Thyroid gland (tissue), 4 donors: ENCODE data around the gene PRSS36. TPM values are rescaled to one million over a fixed set of nuclear protein-coding genes. Genes with fewer than 3 reads are reported as not detected.

Experiments used
- DNase-seq, 2 donors: peaks; one replicate each; pipeline ENCODE4 v3.0.0-alpha.2; 2019
- H3K27ac ChIP-seq, 3 donors: fragments of 200-600 bp; sonication (generic); 1 replicate in 2 of 3; 2 replicates in 1 of 3; pipeline ENCODE4 v1.5.1; 2016 to 2019; ENCODE audit warnings: mild to moderate bottlenecking in 1 of 3, moderate library complexity in 1 of 3
- H3K27me3 ChIP-seq: fragments of 200-600 bp; sonication (generic); one replicate; pipeline ENCODE4 v1.5.1; 2019
- H3K36me3 ChIP-seq, 2 donors: fragments of 200-600 bp; sonication (generic); one replicate each; pipeline ENCODE4 v1.5.1; 2016 to 2019
- H3K4me1 ChIP-seq, 2 donors: fragments of 200-600 bp; sonication (generic); one replicate each; pipeline ENCODE4 v1.5.1; 2017 to 2019
- H3K4me3 ChIP-seq, 3 donors: fragments of 200-600 bp; sonication (generic); replicated peaks in 1 of 3; 1 replicate in 2 of 3; 2 replicates in 1 of 3; pipeline ENCODE4 v1.5.1; 2016; ENCODE audit warnings: mild to moderate bottlenecking in 1 of 3
- H3K9me3 ChIP-seq: fragments of 200-600 bp; sonication (generic); one replicate; pipeline ENCODE4 v1.5.1; 2017
- POLR2A ChIP-seq, 2 donors: fragments of 450-650 bp; IDR thresholded peaks; one replicate each; pipeline ENCODE4 v1.6.1; 2017; ENCODE audit warnings: antibody characterized with exemption in 2 of 2, mild to moderate bottlenecking in 2 of 2, moderate library complexity in 1 of 2
- WGBS, 2 donors: methylation state at CpG; one replicate each; pipeline ENCODE4 v1.1.5; 2017; 5-methylcytosine and 5-hydroxymethylcytosine counted together
- intact Hi-C: fragments of 100-400 bp; cut with DNase I; formaldehyde crosslinking; loops from one replicate; pipeline ENCODE4 v1.15.1; 2023
- total RNA-seq, 4 donors: library from RNA; depleted of rRNA; stranded (reverse); fragments of >200 nt; gene quantifications; one replicate each; pipeline ENCODE4 v1.2.3, GENCODE V29; 2016
- TF ChIP-seq, protein P1 (sequence below), 6 experiments: fragments of 200-600 bp in 3 of 6; fragments of 450-650 bp in 3 of 6; sonication (generic) in 3 of 6; IDR thresholded peaks; one replicate each; pipeline ENCODE4 v1.5.1; 2016 to 2019; ENCODE audit warnings: antibody characterized with exemption in 6 of 6, mild to moderate bottlenecking in 2 of 6, inconsistent platforms in 1 of 6, moderate library complexity in 1 of 6

Gene PRSS36
- total RNA-seq, 4 donors from 2014 or later = 1.4 to 6.6 (median 3.0) TPM

DNA sequence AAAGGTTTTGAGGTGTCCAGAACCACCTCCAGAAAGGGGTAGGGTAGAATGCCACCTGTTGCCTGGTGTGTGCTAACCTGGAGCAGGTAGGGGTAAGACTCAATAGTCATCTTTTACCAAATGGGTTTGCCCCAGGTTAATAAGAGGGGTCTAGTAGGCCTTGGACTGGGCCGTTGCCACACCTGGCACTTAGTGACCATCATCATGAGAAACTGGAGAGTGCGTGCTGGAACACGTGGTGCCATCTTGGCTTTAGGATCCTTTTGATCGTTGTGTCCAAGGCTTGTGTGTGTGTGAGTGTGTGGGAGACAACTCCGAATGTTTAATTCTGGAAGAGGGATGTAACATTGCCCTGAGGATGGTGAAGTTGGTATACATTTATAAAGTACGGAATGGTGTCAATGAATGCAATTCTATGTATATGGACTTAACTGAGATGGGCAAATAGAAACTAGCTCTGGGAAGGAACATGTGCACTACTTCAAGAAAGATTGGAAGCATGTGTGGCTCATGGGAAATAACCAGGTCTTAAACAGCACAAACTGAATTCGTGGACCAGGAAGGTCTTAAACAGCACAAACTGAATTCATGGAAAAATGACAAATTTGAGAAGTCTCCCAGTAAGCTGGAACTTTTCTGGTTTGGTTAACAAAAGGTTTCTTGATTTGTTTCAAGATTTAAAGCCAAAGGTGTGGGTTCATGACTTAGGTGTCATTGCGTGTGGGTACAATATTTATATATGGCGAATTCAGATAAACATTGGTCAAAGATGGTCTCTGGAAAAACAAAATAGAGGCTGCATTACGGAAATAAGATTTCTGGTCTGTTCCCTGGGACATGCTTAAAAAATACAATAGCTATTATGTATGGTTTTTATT lies 37.3 kb upstream of the PRSS36 start:
- intact Hi-C loops = loop anchor here (10.0 kb wide), 1 partner anchor 278 kb away; no protein-coding TSS in a partner anchor
- WGBS, 2 donors = 87 to 89% methylated on average over 10 of the region's 10 CpGs
- H3K36me3 ChIP-seq = peaks cover 92 to 100% of the 10 kb centered on the region in 2 donors

DNA sequence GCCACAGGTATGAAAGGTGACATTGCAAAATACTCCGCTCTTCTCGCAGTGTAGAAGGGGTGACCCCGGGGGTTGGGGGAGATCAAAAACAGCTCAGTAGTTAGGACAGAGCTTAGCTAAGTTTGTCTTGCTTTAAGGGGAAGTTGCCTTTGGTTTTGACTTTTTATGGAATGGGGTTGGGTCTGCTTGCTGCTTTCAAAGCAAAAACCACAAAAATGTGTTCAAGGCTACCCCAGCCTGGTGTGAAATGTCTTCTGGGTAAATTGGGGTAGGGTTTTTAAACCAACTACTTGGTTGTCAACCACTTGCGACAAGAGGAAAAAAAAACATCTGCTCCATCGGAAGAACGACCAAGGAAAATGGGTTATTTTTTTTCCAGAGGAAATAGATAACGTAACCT lies 36.3 kb upstream of the PRSS36 start:
- no peak for DNase-seq
- no peak overlapping the region for H3K4me3 ChIP-seq
- WGBS, 2 donors = 78 to 83% methylated on average over 7 of the region's 7 CpGs
- intact Hi-C loops = loop anchor here (10.0 kb wide), 1 partner anchor 279 kb away; no protein-coding TSS in a partner anchor
- TF ChIP-seq POLR2A (IDR thresholded peaks at IDR 0.05) = no peak
- TF ChIP-seq, protein P1, sequence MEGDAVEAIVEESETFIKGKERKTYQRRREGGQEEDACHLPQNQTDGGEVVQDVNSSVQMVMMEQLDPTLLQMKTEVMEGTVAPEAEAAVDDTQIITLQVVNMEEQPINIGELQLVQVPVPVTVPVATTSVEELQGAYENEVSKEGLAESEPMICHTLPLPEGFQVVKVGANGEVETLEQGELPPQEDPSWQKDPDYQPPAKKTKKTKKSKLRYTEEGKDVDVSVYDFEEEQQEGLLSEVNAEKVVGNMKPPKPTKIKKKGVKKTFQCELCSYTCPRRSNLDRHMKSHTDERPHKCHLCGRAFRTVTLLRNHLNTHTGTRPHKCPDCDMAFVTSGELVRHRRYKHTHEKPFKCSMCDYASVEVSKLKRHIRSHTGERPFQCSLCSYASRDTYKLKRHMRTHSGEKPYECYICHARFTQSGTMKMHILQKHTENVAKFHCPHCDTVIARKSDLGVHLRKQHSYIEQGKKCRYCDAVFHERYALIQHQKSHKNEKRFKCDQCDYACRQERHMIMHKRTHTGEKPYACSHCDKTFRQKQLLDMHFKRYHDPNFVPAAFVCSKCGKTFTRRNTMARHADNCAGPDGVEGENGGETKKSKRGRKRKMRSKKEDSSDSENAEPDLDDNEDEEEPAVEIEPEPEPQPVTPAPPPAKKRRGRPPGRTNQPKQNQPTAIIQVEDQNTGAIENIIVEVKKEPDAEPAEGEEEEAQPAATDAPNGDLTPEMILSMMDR (IDR thresholded peaks at IDR 0.05) = no peak
- peaks cover 17 to 24% of the 10 kb centered on the region in 2 donors for H3K4me1 ChIP-seq
- H3K36me3 ChIP-seq = peaks cover 82 to 90% of the 10 kb centered on the region in 2 donors
- no peak overlapping the region for H3K27ac ChIP-seq
- H3K27me3 ChIP-seq = no peaks in the 10 kb centered on the region
- H3K9me3 ChIP-seq = no peaks in the 10 kb centered on the region

More for the DNA sequence above, 37.3 kb upstream of the PRSS36 start:
- no peak for DNase-seq
- TF ChIP-seq POLR2A (IDR thresholded peaks at IDR 0.05) = no peak
- no peak overlapping the region for H3K27ac ChIP-seq
- no peaks in the 10 kb centered on the region for H3K27me3 ChIP-seq
- no peak overlapping the region for H3K4me3 ChIP-seq
- peaks cover 7 to 14% of the 10 kb centered on the region in 2 donors for H3K4me1 ChIP-seq
- no peaks in the 10 kb centered on the region for H3K9me3 ChIP-seq

DNA sequence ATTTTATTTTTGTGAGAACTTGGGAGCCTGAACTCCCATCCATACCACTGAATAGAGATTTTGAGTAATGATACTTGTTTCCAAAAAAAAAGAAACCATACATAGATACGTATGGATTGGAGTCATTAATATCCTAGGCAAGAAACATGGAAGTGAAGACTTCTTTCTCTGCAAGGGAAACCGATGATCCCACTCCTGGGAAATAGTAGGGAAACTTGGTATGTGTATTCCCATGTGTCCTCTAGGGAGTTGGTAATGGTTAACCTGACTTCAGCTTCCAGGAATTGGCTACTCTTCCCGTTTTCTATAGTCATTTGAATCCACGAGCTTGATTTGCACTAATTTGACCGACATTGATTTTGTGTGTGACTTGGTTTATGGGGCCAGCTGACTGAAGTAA lies 35.5 kb upstream of the PRSS36 start:
- H3K4me3 ChIP-seq = no peak overlapping the region
- WGBS, 2 donors = 77 to 82% methylated on average over 5 of the region's 5 CpGs
- no peaks in the 10 kb centered on the region for H3K9me3 ChIP-seq
- DNase-seq = no peak
- H3K36me3 ChIP-seq = peaks cover 74 to 81% of the 10 kb centered on the region in 2 donors
- TF ChIP-seq, protein P1 (IDR thresholded peaks at IDR 0.05) = no peak
- TF ChIP-seq POLR2A (IDR thresholded peaks at IDR 0.05) = no peak
- H3K4me1 ChIP-seq = peaks cover 20 to 25% of the 10 kb centered on the region in 2 donors
- intact Hi-C loops = loop anchor here (10.0 kb wide), 1 partner anchor 279 kb away; no protein-coding TSS in a partner anchor
- no peaks in the 10 kb centered on the region for H3K27me3 ChIP-seq
- no peak overlapping the region for H3K27ac ChIP-seq

DNA sequence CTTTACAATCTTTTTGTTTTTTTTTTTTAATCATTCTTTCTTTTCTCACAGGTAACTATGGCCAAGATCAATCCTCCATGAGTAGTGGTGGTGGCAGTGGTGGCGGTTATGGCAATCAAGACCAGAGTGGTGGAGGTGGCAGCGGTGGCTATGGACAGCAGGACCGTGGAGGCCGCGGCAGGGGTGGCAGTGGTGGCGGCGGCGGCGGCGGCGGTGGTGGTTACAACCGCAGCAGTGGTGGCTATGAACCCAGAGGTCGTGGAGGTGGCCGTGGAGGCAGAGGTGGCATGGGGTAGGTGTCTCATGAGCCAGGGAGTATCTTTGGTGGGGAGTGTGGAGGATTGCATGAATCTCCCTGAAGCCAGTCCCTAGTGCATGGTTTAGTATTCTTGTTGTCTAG lies 35.0 kb upstream of the PRSS36 start:
- Histone ChIP-seq H3K36me3 (peaks cover 69 to 77% of the 10 kb centered on the region in 2 donors), H3K4me3 (no peak overlapping the region), H3K27ac (no peak overlapping the region), H3K27me3 (no peaks in the 10 kb centered on the region), H3K9me3 (no peaks in the 10 kb centered on the region), H3K4me1 (peaks cover 20 to 25% of the 10 kb centered on the region in 2 donors)
- intact Hi-C loops = loop anchor here (10.0 kb wide), 1 partner anchor 280 kb away; no protein-coding TSS in a partner anchor
- DNase-seq = no peak
- TF ChIP-seq, protein P1 (IDR thresholded peaks at IDR 0.05) = no peak
- no peak for TF ChIP-seq POLR2A (IDR thresholded peaks at IDR 0.05)
- 94 to 95% methylated on average over 14 of the region's 14 CpGs for WGBS, 2 donors

DNA sequence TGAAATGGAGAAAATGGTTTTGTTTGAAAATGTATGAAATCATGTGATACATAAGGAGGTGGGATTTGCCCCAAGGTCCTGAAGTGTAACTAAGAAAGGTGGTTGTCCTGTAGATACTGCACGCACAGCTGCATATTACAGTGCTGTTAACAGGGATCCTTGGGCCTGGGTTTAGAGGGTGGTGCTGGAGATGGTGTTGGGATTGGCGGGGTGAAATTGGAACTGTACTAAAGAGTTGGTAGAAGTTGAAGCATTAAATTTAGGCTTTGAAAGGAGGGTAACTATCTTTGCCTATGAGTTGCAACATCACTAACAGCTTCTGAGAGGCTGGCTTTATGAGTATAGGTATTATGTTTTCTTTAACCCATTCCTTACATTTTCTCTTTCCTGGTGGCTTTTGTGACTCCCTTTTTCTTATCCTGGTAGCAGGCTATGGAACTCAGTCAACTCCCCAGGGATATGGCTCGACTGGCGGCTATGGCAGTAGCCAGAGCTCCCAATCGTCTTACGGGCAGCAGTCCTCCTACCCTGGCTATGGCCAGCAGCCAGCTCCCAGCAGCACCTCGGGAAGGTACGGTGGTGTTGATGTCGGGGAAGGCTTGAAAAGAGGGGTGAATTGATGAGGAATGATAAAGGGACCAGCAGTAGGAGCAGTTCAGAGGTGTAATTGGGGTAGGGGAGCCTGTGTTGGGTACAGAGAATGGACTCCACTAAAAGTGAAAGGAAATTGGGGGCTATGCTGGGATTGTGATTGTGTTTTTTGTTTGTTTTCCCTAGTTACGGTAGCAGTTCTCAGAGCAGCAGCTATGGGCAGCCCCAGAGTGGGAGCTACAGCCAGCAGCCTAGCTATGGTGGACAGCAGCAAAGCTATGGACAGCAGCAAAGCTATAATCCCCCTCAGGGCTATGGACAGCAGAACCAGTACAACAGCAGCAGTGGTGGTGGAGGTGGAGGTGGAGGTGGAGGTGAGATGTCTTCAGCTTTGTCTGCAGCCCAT lies 33.9 kb upstream of the PRSS36 start:
- TF ChIP-seq, protein P1 (IDR thresholded peaks at IDR 0.05) = no peak
- TF ChIP-seq POLR2A (IDR thresholded peaks at IDR 0.05) = no peak
- peaks cover 58 to 65% of the 10 kb centered on the region in 2 donors for H3K36me3 ChIP-seq
- H3K27me3 ChIP-seq = no peaks in the 10 kb centered on the region
- WGBS, 2 donors = 79 to 80% methylated on average over 10 of the region's 10 CpGs
- intact Hi-C loops = loop anchor here (10.0 kb wide), 1 partner anchor 281 kb away; no protein-coding TSS in a partner anchor
- no peak for DNase-seq
- H3K4me3 ChIP-seq = no peak overlapping the region
- H3K9me3 ChIP-seq = no peaks in the 10 kb centered on the region
- no peak overlapping the region for H3K27ac ChIP-seq
- H3K4me1 ChIP-seq = peaks cover 25 to 26% of the 10 kb centered on the region in 2 donors
